Measurements from ENCODE around the gene JOSD2. TPM values are rescaled to one million over a fixed set of nuclear protein-coding genes. Genes with fewer than 3 reads are reported as not detected.
A peak's percentile ranks its signal among the peaks of the same experiment; 100 is the strongest.

Gene JOSD2
- total RNA-seq, 1 experiment from 2014 or later: 5.4 TPM

DNA sequence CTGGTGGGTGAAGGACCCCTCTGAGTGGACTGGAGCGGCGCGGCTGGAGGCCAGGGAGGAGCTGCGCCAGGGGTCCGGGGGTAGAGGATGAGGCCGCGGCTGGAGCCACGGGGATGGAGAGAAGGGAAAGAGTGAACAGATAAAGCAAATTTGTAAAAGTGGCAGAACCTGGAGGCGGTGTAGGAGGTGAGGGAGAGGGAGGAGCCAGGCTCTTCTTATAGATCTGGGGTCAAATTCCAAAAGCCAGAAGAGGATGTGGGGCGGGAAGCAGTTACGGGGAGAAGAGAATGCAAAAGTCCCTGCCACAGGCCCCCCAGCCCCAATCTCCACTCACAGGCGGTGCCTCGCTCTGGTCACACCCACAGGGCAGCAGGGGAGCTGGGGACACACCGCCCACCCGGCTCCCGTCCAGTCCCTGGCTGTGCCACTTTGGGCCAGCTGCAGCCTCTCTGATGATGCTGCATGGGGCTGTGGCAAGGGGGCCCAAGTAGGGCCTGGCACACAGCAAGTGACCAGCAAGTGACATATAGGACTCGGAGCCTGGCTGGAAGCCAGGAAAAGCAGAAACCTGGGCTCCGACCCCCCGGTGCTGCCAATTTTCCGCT is 46.1 kb upstream of the JOSD2 start:
- Histone ChIP-seq H2BK12ac (ENCODE audit: insufficient read length, low read depth, low read length) (no peak overlapping the region), H2BK20ac (ENCODE audit: low read depth, low read length, poor library complexity, severe bottlenecking) (no peak overlapping the region), H2BK120ac (ENCODE audit: low read depth, low read length, poor library complexity, severe bottlenecking) (no peak overlapping the region), H4K5ac (ENCODE audit: insufficient read length, low read depth, low read length) (no peak overlapping the region), H3K9ac (ENCODE audit: extremely low read depth, insufficient read length, low read length) (no peak overlapping the region), H3K56ac (ENCODE audit: insufficient read length, low read depth, low read length) (no peak overlapping the region), H3T11ph (ENCODE audit: low read length) (no peak overlapping the region), H3K27ac (ENCODE audit: insufficient read length, low read depth, low read length) (no peak overlapping the region), H3K4me1 (ENCODE audit: insufficient read depth, low read length) (no peaks in the 10 kb centered on the region), H2AK5ac (ENCODE audit: insufficient read length, low read length) (no peak overlapping the region), H3K23ac (ENCODE audit: insufficient read length, low read depth, low read length) (no peak overlapping the region), H2BK5ac (ENCODE audit: insufficient read length, low read length) (no peak overlapping the region), H3K4me2 (ENCODE audit: insufficient read depth, insufficient read length, low read length) (peak overlapping the region; percentile 74), H3K79me2 (ENCODE audit: insufficient read depth, low read length) (no peaks in the 10 kb centered on the region), H2BK15ac (ENCODE audit: low read depth, low read length) (no peak overlapping the region), H3K79me1 (ENCODE audit: insufficient read depth, low read depth, low read length, poor library complexity, severe bottlenecking) (no peaks in the 10 kb centered on the region), H3K18ac (ENCODE audit: insufficient read length, low read depth, low read length) (no peak overlapping the region), H4K8ac (replicated peaks; ENCODE audit: insufficient read length, low read depth, low read length) (no peak overlapping the region), H2AFZ (ENCODE audit: low read length) (no peak overlapping the region), H3K9me3 (ENCODE audit: control insufficient read depth, low read depth, low read length) (no peaks in the 10 kb centered on the region), H3K23me2 (ENCODE audit: insufficient read length, low read depth, low read length, poor library complexity, severe bottlenecking) (peaks cover 18% of the 10 kb centered on the region), H3K27me3 (ENCODE audit: insufficient read depth, low read length) (no peaks in the 10 kb centered on the region; the same call in 1 of the 2 replicates), H4K20me1 (ENCODE audit: control insufficient read depth, insufficient read depth, insufficient read length) (no peaks in the 10 kb centered on the region), H4K91ac (ENCODE audit: insufficient read length, low read depth, low read length) (no peak overlapping the region), H3K14ac (ENCODE audit: insufficient read depth, low read length) (no peak overlapping the region), H3K4ac (ENCODE audit: low read depth, low read length) (no peak overlapping the region)
- no peak for DNase-seq
- Mint-ChIP-seq H3K9me3 (no peaks in the 10 kb centered on the region), H3K4me1 (peaks cover 15 to 28% of the 10 kb centered on the region in 2 experiments), H3K27ac (no peak overlapping the region), H3K36me3 (ENCODE audit: insufficient read depth in 1 of 3, low read depth in 3 of 3) (peaks cover 0 to 2% (median 0%) of the 10 kb centered on the region in 3 experiments; a peak in 1 of 7 replicates), H3K27me3 (ENCODE audit: low read depth) (peaks cover 89% of the 10 kb centered on the region), H3K4me3 (peak overlapping the region; percentile 70 to 99)
- TF ChIP-seq, protein P1, sequence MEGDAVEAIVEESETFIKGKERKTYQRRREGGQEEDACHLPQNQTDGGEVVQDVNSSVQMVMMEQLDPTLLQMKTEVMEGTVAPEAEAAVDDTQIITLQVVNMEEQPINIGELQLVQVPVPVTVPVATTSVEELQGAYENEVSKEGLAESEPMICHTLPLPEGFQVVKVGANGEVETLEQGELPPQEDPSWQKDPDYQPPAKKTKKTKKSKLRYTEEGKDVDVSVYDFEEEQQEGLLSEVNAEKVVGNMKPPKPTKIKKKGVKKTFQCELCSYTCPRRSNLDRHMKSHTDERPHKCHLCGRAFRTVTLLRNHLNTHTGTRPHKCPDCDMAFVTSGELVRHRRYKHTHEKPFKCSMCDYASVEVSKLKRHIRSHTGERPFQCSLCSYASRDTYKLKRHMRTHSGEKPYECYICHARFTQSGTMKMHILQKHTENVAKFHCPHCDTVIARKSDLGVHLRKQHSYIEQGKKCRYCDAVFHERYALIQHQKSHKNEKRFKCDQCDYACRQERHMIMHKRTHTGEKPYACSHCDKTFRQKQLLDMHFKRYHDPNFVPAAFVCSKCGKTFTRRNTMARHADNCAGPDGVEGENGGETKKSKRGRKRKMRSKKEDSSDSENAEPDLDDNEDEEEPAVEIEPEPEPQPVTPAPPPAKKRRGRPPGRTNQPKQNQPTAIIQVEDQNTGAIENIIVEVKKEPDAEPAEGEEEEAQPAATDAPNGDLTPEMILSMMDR (conservative IDR thresholded peaks at IDR 0.05): no peak
- no CpG with 5 or more reads among the region's 20 CpGs for WGBS (ENCODE audit: extremely low coverage, insufficient read length, low lambda C conversion rate)

Data from H9 (cell line).